GM12891 (cell line): Measurements from ENCODE around the gene SHISA9.

ENCODE experiments used
- POLR2A ChIP-seq: IDR thresholded peaks from 2 replicates; pipeline ENCODE4 v1.6.1; 2011; ENCODE audit warnings: low read depth, low read length, control low read depth
- POLR2AphosphoS5 ChIP-seq: IDR thresholded peaks from 2 replicates; pipeline ENCODE4 v1.6.1; 2011; ENCODE audit warnings: low read depth, low read length, control low read depth
- SPI1 ChIP-seq: IDR thresholded peaks from 2 replicates; pipeline ENCODE4 v1.6.1; 2011; ENCODE audit warnings: low read depth, low read length, control low read depth
- TAF1 ChIP-seq: IDR thresholded peaks from 2 replicates; pipeline ENCODE4 v1.6.1; 2011; ENCODE audit warnings: low read depth, low read length, control low read depth

DNA sequence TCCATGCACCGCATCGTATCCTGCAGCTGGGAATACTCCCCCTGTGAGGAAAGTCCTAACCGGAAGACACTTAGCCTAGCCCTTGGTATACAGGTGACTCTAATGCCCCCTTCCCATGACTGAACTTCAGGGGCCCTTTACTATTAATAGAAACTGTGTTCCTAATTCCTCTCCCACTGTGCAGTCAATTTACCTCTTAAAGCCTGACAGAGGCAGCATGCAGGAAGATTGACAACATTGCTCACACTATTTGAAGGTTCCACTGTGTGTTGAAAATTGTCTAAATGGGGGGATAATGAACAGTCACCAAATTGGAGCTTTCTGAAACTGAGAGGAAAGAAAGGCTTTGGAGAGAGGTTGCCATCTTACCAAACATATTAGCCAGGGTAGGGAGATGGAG is 222.6 kb downstream of the SHISA9 start:
- TF ChIP-seq POLR2A = no peak
- no peak for TF ChIP-seq TAF1
- no peak for TF ChIP-seq SPI1
- TF ChIP-seq POLR2AphosphoS5 = no peak
